Psoas muscle (tissue), 8 donors: ENCODE data around the gene RNF6. TPM values are rescaled to one million over a fixed set of nuclear protein-coding genes. Genes with fewer than 3 reads are reported as not detected.
A peak's percentile ranks its signal among the peaks of the same experiment; 100 is the strongest.
"Not testable (repeated sequence)": the region's sequence is repeated elsewhere in the genome, so short reads cannot be mapped to it uniquely, and the experiment has no call there.

Experiments
- ATAC-seq, 4 donors: fragments of 200-7000 bp; cut with Tn5 transposase; one replicate each; pipeline ENCODE4 v1.9.1; 2020; ENCODE audit warnings: moderate library complexity in 3 of 4, mild to moderate bottlenecking in 2 of 4
- DNase-seq, 2 donors: peaks; one replicate each; pipeline ENCODE4 v3.0.0-alpha.2; 2020
- H3K27ac ChIP-seq: fragments of 200-600 bp; one replicate; pipeline ENCODE4 v1.8.0; 2022
- H3K27me3 ChIP-seq, 3 donors: fragments of 200-600 bp in 1 of 3; one replicate each; pipeline versions ENCODE4 v1.6.1 to v1.8.0; 2013 to 2022; ENCODE audit warnings: low read length in 2 of 3, mild to moderate bottlenecking in 2 of 3, moderate library complexity in 1 of 3; ENCODE audit not compliant: insufficient read depth in 3 of 3
- H3K36me3 ChIP-seq, 2 donors: fragments of 200-600 bp in 1 of 2; one replicate each; pipeline versions ENCODE4 v1.6.1 to v1.8.0; 2013 to 2022; ENCODE audit warnings: low read depth in 1 of 2, mild to moderate bottlenecking in 1 of 2, moderate library complexity in 1 of 2; ENCODE audit not compliant: insufficient read depth in 1 of 2
- H3K4me1 ChIP-seq: fragments of 200-600 bp; one replicate; pipeline ENCODE4 v1.8.0; 2022
- H3K4me3 ChIP-seq: fragments of 200-600 bp; one replicate; pipeline ENCODE4 v1.8.0; 2022; ENCODE audit warnings: mild to moderate bottlenecking
- H3K9me3 ChIP-seq: fragments of 200-600 bp; one replicate; pipeline ENCODE4 v1.8.0; 2022
- WGBS, 3 donors: extraction: QIAGEN DNeasy Blood & Tissue Kit; methylation state at CpG; one replicate each; pipeline versions ENCODE4 v1.1.6 to v1.1.7; 2013; 5-methylcytosine and 5-hydroxymethylcytosine counted together
- intact Hi-C, 2 donors: fragments of 100-400 bp; cut with DNase I; formaldehyde crosslinking; loops; one replicate each; pipeline versions ENCODE4 v1.11.0 to v1.14.2; 2022
- polyA plus RNA-seq, 3 donors: library from polyadenylated mRNA; stranded (reverse); fragments of 200-250 nt; gene quantifications; one replicate each; pipeline ENCODE4 v1.2.3, GENCODE V29; 2013
- total RNA-seq, 4 donors: library from RNA; stranded (reverse); fragmentation: NEBNext Ultra II Directional in 2 of 4; extraction: Animal tissue kit (Norgen Biotek cat#: 25700) in 2 of 4; gene quantifications; one replicate each; pipeline versions ENCODE4 v1.2.1 to v1.2.4, GENCODE V29; 2021 to 2023
- TF ChIP-seq, protein P1 (sequence below): fragments of 200-600 bp; IDR thresholded peaks from one replicate; pipeline ENCODE4 v1.8.0; 2022; ENCODE audit warnings: antibody characterized with exemption
- donor health status: healthy with polysubstance abuse.
- donor health status: DM: no; HTN: no; CAD: no; lungs with moderate emphysema.
- donor health status: Bipolar disorder and iron deficiency.
- donor health status: healthy.
- donor health status: DM: yes; HTN: yes; CAD: no.
- donor health status: DM: no; HTN: no; CAD: no.
- donor health status: DM: no; HTN: no; CAD: no.
- donor health status: DM: yes; HTN: yes; CAD: no.

RNF6 gene
- total and polyA plus RNA-seq, 7 donors, result 20.2 to 70.8 (median 45.6) TPM

- Histone ChIP-seq H3K36me3 (no peaks in the 10 kb centered on the region), H3K9me3 (no peaks in the 10 kb centered on the region), H3K4me3 (peak overlapping the region; percentile 96), H3K27me3 (no peaks in the 10 kb centered on the region), H3K4me1 (peaks cover 7% of the 10 kb centered on the region), H3K27ac (peak overlapping the region; percentile 93)
- intact Hi-C loops, result loop anchor here in 1 of 2 donors (1.0 to 5.0 kb wide), 3 partner anchors 33 to 68 kb away; no protein-coding TSS in a partner anchor
- TF ChIP-seq, protein P1, sequence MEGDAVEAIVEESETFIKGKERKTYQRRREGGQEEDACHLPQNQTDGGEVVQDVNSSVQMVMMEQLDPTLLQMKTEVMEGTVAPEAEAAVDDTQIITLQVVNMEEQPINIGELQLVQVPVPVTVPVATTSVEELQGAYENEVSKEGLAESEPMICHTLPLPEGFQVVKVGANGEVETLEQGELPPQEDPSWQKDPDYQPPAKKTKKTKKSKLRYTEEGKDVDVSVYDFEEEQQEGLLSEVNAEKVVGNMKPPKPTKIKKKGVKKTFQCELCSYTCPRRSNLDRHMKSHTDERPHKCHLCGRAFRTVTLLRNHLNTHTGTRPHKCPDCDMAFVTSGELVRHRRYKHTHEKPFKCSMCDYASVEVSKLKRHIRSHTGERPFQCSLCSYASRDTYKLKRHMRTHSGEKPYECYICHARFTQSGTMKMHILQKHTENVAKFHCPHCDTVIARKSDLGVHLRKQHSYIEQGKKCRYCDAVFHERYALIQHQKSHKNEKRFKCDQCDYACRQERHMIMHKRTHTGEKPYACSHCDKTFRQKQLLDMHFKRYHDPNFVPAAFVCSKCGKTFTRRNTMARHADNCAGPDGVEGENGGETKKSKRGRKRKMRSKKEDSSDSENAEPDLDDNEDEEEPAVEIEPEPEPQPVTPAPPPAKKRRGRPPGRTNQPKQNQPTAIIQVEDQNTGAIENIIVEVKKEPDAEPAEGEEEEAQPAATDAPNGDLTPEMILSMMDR, result no peak
- WGBS, 3 donors, result 0 to 1% (median 0%) methylated on average over 33 to 35 of the region's 35 CpGs
- ATAC-seq (peak; percentile 62 to 77 (median 68)), DNase-seq (peak; percentile 57 to 75)
These were observed 32.5 kb upstream of the RNF6 start for GRCh38 chr13:26254583-26255111.

- Histone ChIP-seq H3K4me1 (peaks cover 7% of the 10 kb centered on the region), H3K4me3 (peak within 1 kb of the TSS; percentile 96), H3K27me3 (no peaks in the 10 kb centered on the region), H3K9me3 (no peaks in the 10 kb centered on the region), H3K27ac (peak within 1 kb of the TSS; percentile 93), H3K36me3 (no peaks in the 10 kb centered on the region)
- DNase-seq (peak; percentile 94 to 97), ATAC-seq (peak; percentile 91 to 94 (median 93))
- TF ChIP-seq, protein P1, result no peak
- 0 to 1% (median 0%) methylated on average over 36 to 79 of the region's 79 CpGs for WGBS, 3 donors
- intact Hi-C loops, result loop anchor here in 1 of 2 donors (1.0 to 2.0 kb wide), 2 partner anchors 33 to 67 kb away; no protein-coding TSS in a partner anchor
These were observed 31.9 kb upstream of the RNF6 start, which contains the start of gene CDK8 for GRCh38 chr13:26253787-26254582. TSS of gene CDK8 (plus strand) at chr13:26254129. CDS start at chr13:26254642, 513 bp downstream.

DNA sequence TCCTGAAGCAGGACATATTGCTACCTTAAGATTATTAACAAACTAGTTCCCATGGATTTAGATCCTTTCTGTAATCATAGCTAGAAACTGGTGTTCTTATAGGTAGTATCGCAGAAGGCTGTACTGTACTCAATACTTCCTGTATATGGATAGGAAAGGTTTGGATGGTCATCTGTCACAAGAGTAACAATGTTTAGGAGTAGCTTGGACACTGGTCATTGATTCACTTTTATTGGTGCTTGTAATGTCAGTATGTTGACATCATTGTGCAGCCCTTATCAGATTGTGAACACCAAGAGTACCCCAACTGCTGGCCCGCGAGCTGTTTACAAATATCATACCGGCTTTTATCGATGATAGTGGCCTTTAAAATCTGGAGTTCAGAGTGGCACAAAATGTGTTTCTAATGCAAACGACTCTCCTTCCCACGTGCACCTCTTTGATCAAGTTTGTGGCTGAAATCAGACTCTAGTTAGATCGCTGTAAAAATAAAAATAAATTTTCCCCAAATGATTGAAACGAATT is 31.2 kb upstream of the RNF6 start:
- Histone ChIP-seq H3K9me3 (no peaks in the 10 kb centered on the region), H3K27ac (peak overlapping the region; percentile 93), H3K4me1 (peaks cover 7% of the 10 kb centered on the region), H3K4me3 (peak overlapping the region; percentile 96), H3K36me3 (no peaks in the 10 kb centered on the region), H3K27me3 (no peaks in the 10 kb centered on the region)
- WGBS, 3 donors, result 43 to 46% (median 46%) methylated on average over 9 of the region's 9 CpGs
- intact Hi-C loops, result no loop called here
- ATAC-seq (no peak), DNase-seq (no peak)
- TF ChIP-seq, protein P1, result no peak

GRCh38 chr13:26252006-26252405 is 29.9 kb upstream of the RNF6 start:
- H3K27me3 ChIP-seq, ATAC-seq, H3K36me3 ChIP-seq, H3K27ac ChIP-seq, H3K4me1 ChIP-seq, DNase-seq, intact Hi-C loops, H3K9me3 ChIP-seq, H3K4me3 ChIP-seq: not testable (repeated sequence)
- WGBS, 3 donors, result 74 to 94% (median 81%) methylated on average over 4 of the region's 4 CpGs

- Histone ChIP-seq H3K4me3 (no peak overlapping the region), H3K27ac (no peak overlapping the region), H3K4me1 (no peaks in the 10 kb centered on the region), H3K27me3 (no peaks in the 10 kb centered on the region), H3K36me3 (no peaks in the 10 kb centered on the region), H3K9me3 (no peaks in the 10 kb centered on the region)
- no peak for ATAC-seq
- no peak for DNase-seq
- intact Hi-C loops, result no loop called here
- TF ChIP-seq, protein P1, result no peak
These were observed 27.4 kb upstream of the RNF6 start for GRCh38 chr13:26249551-26249950.
